ENCODE data around the gene EML6. TPM values are rescaled to one million over a fixed set of nuclear protein-coding genes. Genes with fewer than 3 reads are reported as not detected.
A peak's percentile ranks its signal among the peaks of the same experiment; 100 is the strongest.

The EML6 gene
- total RNA-seq, 2 donors from 2014 or later: 1.4 to 2.1 TPM

DNA sequence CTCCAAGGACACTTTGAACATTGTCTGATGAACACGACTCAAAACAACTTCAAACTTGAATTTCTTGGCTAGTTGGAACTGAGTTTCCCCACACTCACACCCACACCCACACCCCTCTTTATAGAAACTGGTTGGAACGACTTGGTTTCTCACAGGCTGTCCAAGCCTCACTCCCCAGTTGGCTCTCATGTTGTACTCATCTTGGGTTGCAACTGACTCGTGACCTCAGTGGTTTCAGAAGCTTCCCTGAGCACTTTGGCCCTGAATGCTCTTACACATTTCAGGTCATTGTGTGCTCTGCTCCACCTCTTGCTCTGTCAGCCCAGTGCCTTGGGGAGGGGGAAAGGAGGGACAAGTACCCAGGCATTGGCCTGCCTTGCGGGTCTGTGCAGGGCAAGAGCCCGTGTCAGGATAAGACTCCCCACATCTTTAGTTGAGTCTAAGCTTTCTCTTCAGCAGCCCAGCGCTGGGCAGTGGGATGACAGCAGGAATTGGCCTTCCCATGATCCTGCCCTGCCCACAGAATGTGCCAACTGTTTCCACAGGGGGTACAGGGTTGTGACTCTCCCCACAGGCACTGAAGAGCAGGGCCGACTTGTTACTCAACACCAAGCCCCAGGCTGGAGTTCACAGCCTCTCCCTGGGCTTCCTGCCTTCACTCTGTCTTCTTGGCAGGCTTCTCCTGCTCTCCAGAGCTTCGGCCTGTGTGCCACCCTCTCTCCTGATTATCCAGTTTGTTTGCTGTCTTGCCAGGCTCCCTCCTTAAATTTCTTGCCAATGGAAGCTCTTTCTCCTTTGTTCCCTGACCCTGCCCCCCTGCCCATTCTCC, 222.1 kb downstream of the EML6 start:
- Histone ChIP-seq H3K9ac (ENCODE audit: extremely low read depth, low read length, poor library complexity, severe bottlenecking) (no peak overlapping the region), H3K4me1 (ENCODE audit: control insufficient read depth, insufficient read depth, low read length) (peaks cover 6% of the 10 kb centered on the region), H3K27ac (ENCODE audit: low read depth, low read length) (no peak overlapping the region), H3K27me3 (ENCODE audit: control insufficient read depth, insufficient read depth, low read length, poor library complexity, severe bottlenecking) (no peaks in the 10 kb centered on the region), H3K4me3 (ENCODE audit: low read length) (no peak overlapping the region), H3K9me3 (ENCODE audit: control insufficient read depth, low read length) (no peaks in the 10 kb centered on the region), H3K36me3 (ENCODE audit: control insufficient read depth, insufficient read depth, low read length) (no peaks in the 10 kb centered on the region)
- H3K27me3 Mint-ChIP-seq (ENCODE audit: insufficient read depth): no peaks in the 10 kb centered on the region
- H3K27ac Mint-ChIP-seq: peak overlapping the region; percentile 75
- no peak overlapping the region for H3K4me3 Mint-ChIP-seq
- WGBS, 2 experiments (ENCODE audit: insufficient coverage in 1 of 2, insufficient read length in 1 of 2): 73 to 75% methylated on average over 6 to 8 of the region's 8 CpGs
- DNase-seq: peak; percentile 67
- H3K4me1 Mint-ChIP-seq: peaks cover 30% of the 10 kb centered on the region
- TF ChIP-seq, protein P1, sequence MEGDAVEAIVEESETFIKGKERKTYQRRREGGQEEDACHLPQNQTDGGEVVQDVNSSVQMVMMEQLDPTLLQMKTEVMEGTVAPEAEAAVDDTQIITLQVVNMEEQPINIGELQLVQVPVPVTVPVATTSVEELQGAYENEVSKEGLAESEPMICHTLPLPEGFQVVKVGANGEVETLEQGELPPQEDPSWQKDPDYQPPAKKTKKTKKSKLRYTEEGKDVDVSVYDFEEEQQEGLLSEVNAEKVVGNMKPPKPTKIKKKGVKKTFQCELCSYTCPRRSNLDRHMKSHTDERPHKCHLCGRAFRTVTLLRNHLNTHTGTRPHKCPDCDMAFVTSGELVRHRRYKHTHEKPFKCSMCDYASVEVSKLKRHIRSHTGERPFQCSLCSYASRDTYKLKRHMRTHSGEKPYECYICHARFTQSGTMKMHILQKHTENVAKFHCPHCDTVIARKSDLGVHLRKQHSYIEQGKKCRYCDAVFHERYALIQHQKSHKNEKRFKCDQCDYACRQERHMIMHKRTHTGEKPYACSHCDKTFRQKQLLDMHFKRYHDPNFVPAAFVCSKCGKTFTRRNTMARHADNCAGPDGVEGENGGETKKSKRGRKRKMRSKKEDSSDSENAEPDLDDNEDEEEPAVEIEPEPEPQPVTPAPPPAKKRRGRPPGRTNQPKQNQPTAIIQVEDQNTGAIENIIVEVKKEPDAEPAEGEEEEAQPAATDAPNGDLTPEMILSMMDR (conservative IDR thresholded peaks at IDR 0.05): no peak
- H3K36me3 Mint-ChIP-seq (ENCODE audit: low read depth): peaks cover 2% of the 10 kb centered on the region
- peaks cover 7% of the 10 kb centered on the region for H3K9me3 Mint-ChIP-seq

- 84 to 89% methylated on average over 7 to 9 of the region's 9 CpGs for WGBS, 2 experiments (ENCODE audit: insufficient coverage in 1 of 2, insufficient read length in 1 of 2)
- H3K4me3 ChIP-seq (ENCODE audit: low read length): no peak overlapping the region
- Mint-ChIP-seq H3K4me3 (no peak overlapping the region), H3K36me3 (ENCODE audit: low read depth) (peaks cover 2% of the 10 kb centered on the region), H3K4me1 (peaks cover 30% of the 10 kb centered on the region), H3K27ac (peak overlapping the region; percentile 75), H3K27me3 (ENCODE audit: insufficient read depth) (no peaks in the 10 kb centered on the region), H3K9me3 (peaks cover 7% of the 10 kb centered on the region)
- no peaks in the 10 kb centered on the region for H3K27me3 ChIP-seq (ENCODE audit: control insufficient read depth, insufficient read depth, low read length, poor library complexity, severe bottlenecking)
- H3K9me3 ChIP-seq (ENCODE audit: control insufficient read depth, low read length): no peaks in the 10 kb centered on the region
- peaks cover 6% of the 10 kb centered on the region for H3K4me1 ChIP-seq (ENCODE audit: control insufficient read depth, insufficient read depth, low read length)
- TF ChIP-seq, protein P1 (conservative IDR thresholded peaks at IDR 0.05): no peak
- H3K27ac ChIP-seq (ENCODE audit: low read depth, low read length): no peak overlapping the region
- DNase-seq: no peak
- H3K9ac ChIP-seq (ENCODE audit: extremely low read depth, low read length, poor library complexity, severe bottlenecking): no peak overlapping the region
- H3K36me3 ChIP-seq (ENCODE audit: control insufficient read depth, insufficient read depth, low read length): no peaks in the 10 kb centered on the region
Measured at GRCh38 chr2:54946220-54946805, 222.9 kb downstream of the EML6 start.

- TF ChIP-seq, protein P1 (conservative IDR thresholded peaks at IDR 0.05): no peak
- H3K27me3 Mint-ChIP-seq (ENCODE audit: insufficient read depth): no peaks in the 10 kb centered on the region
- Histone ChIP-seq H3K27ac (ENCODE audit: low read depth, low read length) (no peak overlapping the region), H3K4me3 (ENCODE audit: low read length) (no peak overlapping the region), H3K9ac (ENCODE audit: extremely low read depth, low read length, poor library complexity, severe bottlenecking) (no peak overlapping the region), H3K4me1 (ENCODE audit: control insufficient read depth, insufficient read depth, low read length) (peaks cover 6% of the 10 kb centered on the region), H3K9me3 (ENCODE audit: control insufficient read depth, low read length) (no peaks in the 10 kb centered on the region), H3K27me3 (ENCODE audit: control insufficient read depth, insufficient read depth, low read length, poor library complexity, severe bottlenecking) (no peaks in the 10 kb centered on the region), H3K36me3 (ENCODE audit: control insufficient read depth, insufficient read depth, low read length) (no peaks in the 10 kb centered on the region)
- H3K9me3 Mint-ChIP-seq: peaks cover 7% of the 10 kb centered on the region
- DNase-seq: no peak
- H3K4me1 Mint-ChIP-seq: peaks cover 30% of the 10 kb centered on the region
- no peak overlapping the region for H3K27ac Mint-ChIP-seq
- H3K36me3 Mint-ChIP-seq (ENCODE audit: low read depth): peaks cover 2% of the 10 kb centered on the region
- H3K4me3 Mint-ChIP-seq: no peak overlapping the region
- 79 to 85% methylated on average over 5 to 11 of the region's 11 CpGs for WGBS, 2 experiments (ENCODE audit: insufficient coverage in 1 of 2, insufficient read length in 1 of 2)
Measured at GRCh38 chr2:54947136-54947535, 223.7 kb downstream of the EML6 start.

Data from endodermal cell (in vitro differentiated cells).